ENCODE data around the gene KIAA1217. TPM values are rescaled to one million over a fixed set of nuclear protein-coding genes. Genes with fewer than 3 reads are reported as not detected.

KIAA1217 gene, protein sequence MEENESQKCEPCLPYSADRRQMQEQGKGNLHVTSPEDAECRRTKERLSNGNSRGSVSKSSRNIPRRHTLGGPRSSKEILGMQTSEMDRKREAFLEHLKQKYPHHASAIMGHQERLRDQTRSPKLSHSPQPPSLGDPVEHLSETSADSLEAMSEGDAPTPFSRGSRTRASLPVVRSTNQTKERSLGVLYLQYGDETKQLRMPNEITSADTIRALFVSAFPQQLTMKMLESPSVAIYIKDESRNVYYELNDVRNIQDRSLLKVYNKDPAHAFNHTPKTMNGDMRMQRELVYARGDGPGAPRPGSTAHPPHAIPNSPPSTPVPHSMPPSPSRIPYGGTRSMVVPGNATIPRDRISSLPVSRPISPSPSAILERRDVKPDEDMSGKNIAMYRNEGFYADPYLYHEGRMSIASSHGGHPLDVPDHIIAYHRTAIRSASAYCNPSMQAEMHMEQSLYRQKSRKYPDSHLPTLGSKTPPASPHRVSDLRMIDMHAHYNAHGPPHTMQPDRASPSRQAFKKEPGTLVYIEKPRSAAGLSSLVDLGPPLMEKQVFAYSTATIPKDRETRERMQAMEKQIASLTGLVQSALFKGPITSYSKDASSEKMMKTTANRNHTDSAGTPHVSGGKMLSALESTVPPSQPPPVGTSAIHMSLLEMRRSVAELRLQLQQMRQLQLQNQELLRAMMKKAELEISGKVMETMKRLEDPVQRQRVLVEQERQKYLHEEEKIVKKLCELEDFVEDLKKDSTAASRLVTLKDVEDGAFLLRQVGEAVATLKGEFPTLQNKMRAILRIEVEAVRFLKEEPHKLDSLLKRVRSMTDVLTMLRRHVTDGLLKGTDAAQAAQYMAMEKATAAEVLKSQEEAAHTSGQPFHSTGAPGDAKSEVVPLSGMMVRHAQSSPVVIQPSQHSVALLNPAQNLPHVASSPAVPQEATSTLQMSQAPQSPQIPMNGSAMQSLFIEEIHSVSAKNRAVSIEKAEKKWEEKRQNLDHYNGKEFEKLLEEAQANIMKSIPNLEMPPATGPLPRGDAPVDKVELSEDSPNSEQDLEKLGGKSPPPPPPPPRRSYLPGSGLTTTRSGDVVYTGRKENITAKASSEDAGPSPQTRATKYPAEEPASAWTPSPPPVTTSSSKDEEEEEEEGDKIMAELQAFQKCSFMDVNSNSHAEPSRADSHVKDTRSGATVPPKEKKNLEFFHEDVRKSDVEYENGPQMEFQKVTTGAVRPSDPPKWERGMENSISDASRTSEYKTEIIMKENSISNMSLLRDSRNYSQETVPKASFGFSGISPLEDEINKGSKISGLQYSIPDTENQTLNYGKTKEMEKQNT (N-terminal part only)
- total RNA-seq (100 to 1,000 TPM; 134 to 197 TPM), polyA plus RNA-seq (ENCODE audit: insufficient read depth, low read depth, low replicate concordance) (40.0 TPM)
- long read RNA-seq, donor 1, full-length matches to known transcripts = 2 of 42 reads
- long read RNA-seq, donor 1, partial matches to known transcripts = 40 of 42 reads
- long read RNA-seq, donor 1, other reads (novel, unspliced or antisense) = 0 of 42 reads
- long read RNA-seq, donor 2 = 0 reads

DNA sequence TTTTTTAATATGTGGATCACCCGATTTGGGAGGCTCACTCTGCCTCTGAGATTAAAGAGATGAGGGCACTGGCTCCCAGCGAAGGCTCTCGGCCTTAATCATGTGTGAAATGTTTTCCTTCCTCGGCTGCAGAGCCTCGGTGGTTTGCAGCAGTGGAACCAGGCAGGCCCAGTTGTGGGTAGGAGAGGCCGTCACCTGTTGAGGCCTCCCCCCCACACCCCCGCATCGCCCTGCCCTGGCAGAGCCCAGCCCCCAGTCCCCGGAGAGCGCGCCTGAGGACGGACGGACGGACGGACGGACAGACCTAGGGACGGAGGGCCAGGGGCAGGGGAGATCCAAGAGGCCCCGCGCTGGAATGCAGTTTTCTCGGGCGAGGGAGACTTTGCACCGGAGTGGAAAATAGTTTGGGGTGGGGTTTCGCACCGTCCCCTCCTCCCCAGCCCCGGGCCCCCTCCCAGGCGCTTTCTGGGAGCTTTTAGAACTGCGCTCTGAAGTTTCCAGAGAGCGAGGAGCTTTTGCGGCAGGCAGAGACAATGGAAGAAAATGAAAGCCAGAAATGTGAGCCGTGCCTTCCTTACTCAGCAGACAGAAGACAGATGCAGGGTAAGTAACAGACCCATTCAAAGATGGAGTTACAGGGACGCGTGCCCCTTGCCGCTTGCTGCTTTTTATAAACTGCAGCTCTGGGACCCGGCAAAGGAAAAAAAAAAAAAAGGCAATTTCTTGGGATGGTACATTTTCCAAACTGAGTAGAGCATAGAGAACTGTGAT lies at the start of gene KIAA1217:
KIAA1217 (plus strand) TSS at position 478 of the 771 bp plus-strand sequence; CDS start at position 534, 56 bp downstream.
- Histone ChIP-seq H3K4me3 (peak within 1 kb of the TSS; percentile 55 to 62), H3K27me3 (no peaks in the 10 kb centered on the region), H3K27ac (peak within 1 kb of the TSS; percentile 85), H3K36me3 (ENCODE audit: low read depth, missing control alignments) (no peaks in the 10 kb centered on the region), H3K4me1 (peaks cover 24% of the 10 kb centered on the region), H3K9me3 (no peaks in the 10 kb centered on the region)
- peak; percentile 58 for DNase-seq
- intact Hi-C loops (cut with DNase I; ENCODE audit: low total_unique reads) = no loop called here
- 1% methylated on average over 31 to 34 of the region's 34 CpGs for WGBS, 2 donors
- TF ChIP-seq, protein P1, sequence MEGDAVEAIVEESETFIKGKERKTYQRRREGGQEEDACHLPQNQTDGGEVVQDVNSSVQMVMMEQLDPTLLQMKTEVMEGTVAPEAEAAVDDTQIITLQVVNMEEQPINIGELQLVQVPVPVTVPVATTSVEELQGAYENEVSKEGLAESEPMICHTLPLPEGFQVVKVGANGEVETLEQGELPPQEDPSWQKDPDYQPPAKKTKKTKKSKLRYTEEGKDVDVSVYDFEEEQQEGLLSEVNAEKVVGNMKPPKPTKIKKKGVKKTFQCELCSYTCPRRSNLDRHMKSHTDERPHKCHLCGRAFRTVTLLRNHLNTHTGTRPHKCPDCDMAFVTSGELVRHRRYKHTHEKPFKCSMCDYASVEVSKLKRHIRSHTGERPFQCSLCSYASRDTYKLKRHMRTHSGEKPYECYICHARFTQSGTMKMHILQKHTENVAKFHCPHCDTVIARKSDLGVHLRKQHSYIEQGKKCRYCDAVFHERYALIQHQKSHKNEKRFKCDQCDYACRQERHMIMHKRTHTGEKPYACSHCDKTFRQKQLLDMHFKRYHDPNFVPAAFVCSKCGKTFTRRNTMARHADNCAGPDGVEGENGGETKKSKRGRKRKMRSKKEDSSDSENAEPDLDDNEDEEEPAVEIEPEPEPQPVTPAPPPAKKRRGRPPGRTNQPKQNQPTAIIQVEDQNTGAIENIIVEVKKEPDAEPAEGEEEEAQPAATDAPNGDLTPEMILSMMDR (IDR thresholded peaks at IDR 0.05) = no peak
- no peak for TF ChIP-seq POLR2A (IDR thresholded peaks at IDR 0.05)

DNA sequence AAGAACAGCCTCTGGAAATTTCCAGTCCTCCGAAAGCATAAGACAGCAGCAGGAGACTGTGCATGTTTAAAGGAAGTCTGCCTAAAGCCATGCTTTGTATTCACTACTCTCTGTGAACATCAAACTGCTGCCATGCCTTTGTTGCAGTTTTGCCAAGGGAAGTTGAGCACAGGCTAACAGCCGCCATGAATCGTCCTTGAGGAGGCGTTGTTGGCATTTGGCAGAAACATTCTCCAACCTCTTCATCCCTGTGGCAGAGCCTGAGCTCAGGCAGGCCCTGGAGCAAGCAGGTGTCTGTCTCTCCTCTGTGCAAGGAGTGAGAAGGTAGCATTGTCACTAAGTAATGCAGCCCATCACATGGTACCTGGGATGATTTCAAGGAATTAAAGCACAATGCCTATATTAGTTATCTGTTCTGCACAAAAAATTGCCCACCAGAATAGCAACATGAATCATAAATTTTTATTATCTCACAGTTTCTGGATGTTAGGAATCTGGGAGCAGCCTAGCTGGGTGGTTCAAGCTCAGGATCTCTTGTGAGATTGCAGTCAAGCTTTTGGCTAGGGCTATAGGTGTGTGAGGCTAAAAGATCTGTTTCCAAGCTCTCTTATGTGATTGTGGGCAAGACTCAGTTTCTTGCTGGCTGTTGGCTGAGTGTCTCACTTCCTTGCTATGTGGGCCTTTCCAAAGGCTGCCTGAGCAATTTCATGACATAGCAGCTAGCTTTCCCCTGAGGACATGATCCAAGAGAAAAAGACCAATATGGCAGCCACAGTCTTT lies 46.5 kb upstream of the KIAA1217 start:
- intact Hi-C loops (cut with DNase I; ENCODE audit: low total_unique reads) = no loop called here
- H3K36me3 ChIP-seq (ENCODE audit: low read depth, missing control alignments) = no peaks in the 10 kb centered on the region
- WGBS, 2 donors = 54 to 84% methylated on average over 3 to 4 of the region's 4 CpGs
- no peak for DNase-seq
- no peaks in the 10 kb centered on the region for H3K4me1 ChIP-seq
- H3K9me3 ChIP-seq = no peaks in the 10 kb centered on the region
- TF ChIP-seq, protein P1 (IDR thresholded peaks at IDR 0.05) = no peak
- TF ChIP-seq POLR2A (IDR thresholded peaks at IDR 0.05) = no peak
- no peak overlapping the region for H3K27ac ChIP-seq
- H3K4me3 ChIP-seq = no peak overlapping the region
- no peaks in the 10 kb centered on the region for H3K27me3 ChIP-seq

DNA sequence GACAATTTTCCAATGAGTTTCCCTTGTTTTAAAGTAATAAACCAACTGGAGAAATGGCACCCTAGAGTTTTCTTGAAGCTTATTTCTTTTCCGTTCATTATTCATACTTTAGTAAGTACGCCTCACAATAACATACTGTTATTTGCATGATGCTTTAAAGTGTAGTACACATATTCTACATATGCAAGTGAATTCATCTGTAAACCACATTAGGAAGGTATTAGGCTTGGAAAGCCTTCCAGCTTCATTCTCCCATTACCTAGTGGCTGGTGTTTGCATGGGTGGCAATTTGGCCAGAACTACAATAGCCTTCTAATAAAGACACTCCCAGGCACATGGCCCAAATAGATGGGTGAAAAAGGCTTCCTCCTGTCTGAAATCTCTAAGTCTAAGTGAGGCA lies 45.5 kb upstream of the KIAA1217 start:
- DNase-seq = no peak
- intact Hi-C loops (cut with DNase I; ENCODE audit: low total_unique reads) = no loop called here
- Histone ChIP-seq H3K4me1 (no peaks in the 10 kb centered on the region), H3K9me3 (no peaks in the 10 kb centered on the region), H3K27ac (no peak overlapping the region), H3K36me3 (ENCODE audit: low read depth, missing control alignments) (no peaks in the 10 kb centered on the region), H3K27me3 (no peaks in the 10 kb centered on the region), H3K4me3 (no peak overlapping the region)
- 90 to 98% methylated on average over 2 of the region's 2 CpGs for WGBS, 2 donors
- TF ChIP-seq POLR2A (IDR thresholded peaks at IDR 0.05) = no peak
- TF ChIP-seq, protein P1 (IDR thresholded peaks at IDR 0.05) = no peak
